ENCODE data around the gene MON1A. TPM values are rescaled to one million over a fixed set of nuclear protein-coding genes. Genes with fewer than 3 reads are reported as not detected.
"Not testable (repeated sequence)": the region's sequence is repeated elsewhere in the genome, so short reads cannot be mapped to it uniquely, and the experiment has no call there.

The MON1A gene
- total RNA-seq, 2 experiments from 2014 or later: 13.4 to 15.0 TPM

DNA sequence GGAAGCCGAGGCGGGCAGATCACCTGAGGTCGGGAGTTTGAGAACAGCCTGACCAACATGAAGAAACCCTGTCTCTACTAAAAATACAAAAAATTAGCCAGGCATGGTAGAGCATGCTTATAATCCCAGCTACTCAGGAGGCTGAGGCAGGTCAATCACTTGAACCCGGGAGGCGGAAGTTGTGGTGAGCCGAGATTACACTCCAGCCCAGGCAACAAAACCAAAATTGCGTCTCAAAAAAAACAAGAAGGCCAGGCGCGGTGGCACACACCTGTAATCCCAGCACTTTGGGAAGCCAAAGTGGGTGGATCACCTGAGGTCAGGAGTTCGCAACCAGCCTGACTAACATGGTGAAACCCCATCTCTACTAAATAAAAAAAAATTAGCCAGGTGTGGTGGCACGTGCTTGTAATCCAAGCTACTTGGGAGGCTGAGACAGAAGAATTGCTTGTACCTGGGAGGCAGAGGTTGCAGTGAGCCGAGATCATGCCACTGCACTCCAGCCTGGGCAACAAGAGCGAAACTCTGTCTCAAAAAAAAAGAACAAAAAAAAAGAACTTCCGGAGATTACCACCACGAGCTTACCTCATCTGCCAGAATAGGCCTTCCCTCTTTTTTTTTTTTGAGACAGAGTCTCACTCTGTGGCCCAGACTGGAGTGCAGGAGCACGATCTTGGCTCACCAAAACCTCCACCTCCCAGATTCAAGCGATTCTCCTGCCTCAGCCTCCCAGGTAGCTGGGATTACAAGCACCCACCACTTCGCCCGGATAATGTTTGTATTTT is 11.6 kb downstream of the MON1A start:
- not testable (repeated sequence) for H3K4me1 Mint-ChIP-seq (ENCODE audit: low read depth); H3K27me3 Mint-ChIP-seq (ENCODE audit: low read depth); H3K4me3 Mint-ChIP-seq; H3K36me3 Mint-ChIP-seq (ENCODE audit: low read depth); H3K9me3 Mint-ChIP-seq (ENCODE audit: insufficient read depth); DNase-seq
- POLR2A ChIA-PET: interaction anchor here (1.0 kb wide), 1 partner anchor 11 kb away, joined by 4 read pairs; the partner anchor contains the start of gene MON1A
- CTCF ChIA-PET: interaction anchor here (0.8 to 1.0 kb wide), 2 partner anchors 11 to 12 kb away, joined by 3 read pairs; partner anchors contain the start of gene MON1A
- H3K27ac Mint-ChIP-seq: peak overlapping the region; percentile 63
- ATAC-seq: peak; percentile 49

DNA sequence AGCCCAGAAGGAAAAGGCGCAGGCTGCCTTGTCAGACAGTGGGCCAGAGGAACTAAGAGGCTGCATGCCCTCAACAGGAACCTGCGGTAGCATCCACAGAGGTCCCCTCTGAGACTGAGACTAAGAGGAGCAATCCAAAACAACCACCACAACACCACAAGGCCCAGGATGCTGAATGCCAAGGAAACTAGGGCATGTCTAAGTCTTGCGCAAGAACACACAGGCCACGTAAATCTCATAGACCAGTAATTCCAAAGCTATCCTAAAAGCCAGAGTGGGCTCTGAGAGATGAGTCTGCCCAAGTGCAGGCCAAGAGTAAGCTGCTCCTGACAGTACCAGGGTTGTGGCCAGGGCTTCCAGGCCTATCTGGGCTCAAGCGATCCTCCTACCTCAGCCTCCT is 12.9 kb downstream of the MON1A start:
- H3K36me3 Mint-ChIP-seq (ENCODE audit: low read depth): no peaks in the 10 kb centered on the region
- CTCF ChIA-PET: interaction anchor here (1.4 kb wide), 1 partner anchor 8 kb away, joined by 4 read pairs; no protein-coding TSS in a partner anchor
- no peak overlapping the region for H3K4me3 Mint-ChIP-seq
- H3K4me1 Mint-ChIP-seq (ENCODE audit: low read depth): peaks cover 2% of the 10 kb centered on the region
- H3K27ac Mint-ChIP-seq: no peak overlapping the region
- H3K9me3 Mint-ChIP-seq (ENCODE audit: insufficient read depth): no peaks in the 10 kb centered on the region
- POLR2A ChIA-PET: no interaction called here
- DNase-seq (no peak), ATAC-seq (no peak)
- no peaks in the 10 kb centered on the region for H3K27me3 Mint-ChIP-seq (ENCODE audit: low read depth)

DNA sequence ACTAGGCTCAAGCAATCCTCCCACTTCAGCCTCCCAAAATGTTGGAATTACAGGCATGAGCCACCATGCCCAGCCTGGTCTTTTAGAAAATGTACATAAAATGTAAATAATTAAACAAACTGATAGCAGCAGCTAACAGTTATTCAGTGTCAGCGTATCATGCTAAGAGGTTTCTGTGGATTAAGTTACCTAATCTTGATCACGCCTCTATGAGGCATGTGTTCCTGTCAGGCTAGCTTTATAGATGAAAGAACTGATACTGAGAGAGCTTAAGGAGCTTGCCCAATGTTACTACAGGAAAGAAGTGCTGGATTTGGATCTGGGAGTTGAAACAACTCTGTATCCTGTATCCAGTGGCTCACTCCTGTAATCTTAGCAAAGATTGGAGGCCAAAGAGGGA is 14.7 kb downstream of the MON1A start:
- ATAC-seq (no peak), DNase-seq (no peak)
- Mint-ChIP-seq H3K9me3 (ENCODE audit: insufficient read depth) (no peaks in the 10 kb centered on the region), H3K36me3 (ENCODE audit: low read depth) (peaks cover 3% of the 10 kb centered on the region), H3K27ac (no peak overlapping the region), H3K4me3 (no peak overlapping the region), H3K27me3 (ENCODE audit: low read depth) (no peaks in the 10 kb centered on the region), H3K4me1 (ENCODE audit: low read depth) (peaks cover 2% of the 10 kb centered on the region)
- ChIA-PET POLR2A (no interaction called here), CTCF (interaction anchor here (1.3 to 2.9 kb wide), 2 partner anchors 9 to 76 kb away, joined by 3 to 12 read pairs; no protein-coding TSS in a partner anchor)

DNA sequence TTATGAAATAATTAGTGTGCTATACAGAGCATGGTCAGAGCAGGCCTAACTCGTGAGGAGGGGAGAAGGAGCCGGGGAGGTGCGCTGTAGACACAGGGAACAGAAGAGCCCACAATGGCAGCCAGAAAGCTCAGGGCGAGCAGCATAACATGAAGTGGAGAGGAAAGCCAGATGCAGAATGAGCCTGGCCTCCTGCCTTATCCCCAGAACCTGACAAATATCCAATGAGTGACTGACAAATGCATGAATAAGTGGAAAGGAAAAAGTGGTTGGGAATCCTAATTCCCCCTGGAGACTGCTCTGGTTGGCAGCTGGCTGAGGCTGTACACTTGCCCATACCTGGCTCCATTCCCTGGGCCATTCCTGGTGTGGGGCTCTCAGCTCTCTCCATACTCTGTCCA is 16.7 kb downstream of the MON1A start:
- Mint-ChIP-seq H3K36me3 (ENCODE audit: low read depth) (peaks cover 3% of the 10 kb centered on the region), H3K4me3 (no peak overlapping the region), H3K4me1 (ENCODE audit: low read depth) (no peaks in the 10 kb centered on the region), H3K27ac (no peak overlapping the region), H3K27me3 (ENCODE audit: low read depth) (no peaks in the 10 kb centered on the region), H3K9me3 (ENCODE audit: insufficient read depth) (no peaks in the 10 kb centered on the region)
- CTCF ChIA-PET: no interaction called here
- DNase-seq: no peak
- POLR2A ChIA-PET: no interaction called here
- ATAC-seq: no peak

DNA sequence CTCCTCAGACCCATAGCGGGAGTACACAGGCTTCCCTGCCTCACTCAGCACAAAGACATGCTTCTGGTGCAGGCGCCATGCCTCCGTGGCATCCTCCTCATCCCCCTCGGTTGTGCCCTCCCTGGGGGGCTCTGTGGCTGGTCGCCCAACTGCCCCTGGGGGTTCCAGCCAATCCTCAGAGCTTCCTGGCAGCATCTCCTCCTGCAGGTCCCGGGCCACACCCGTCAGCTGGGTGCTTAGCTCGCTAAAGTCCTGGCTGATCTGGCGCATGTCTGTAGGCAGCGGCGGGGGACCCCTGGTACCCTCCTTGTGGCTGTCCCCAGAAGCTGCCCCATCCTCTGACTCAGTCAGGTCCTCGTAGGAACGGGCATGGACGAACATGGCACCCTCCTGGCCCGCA is 18.0 kb downstream of the MON1A start:
- no peaks in the 10 kb centered on the region for H3K9me3 Mint-ChIP-seq (ENCODE audit: insufficient read depth)
- H3K4me3 Mint-ChIP-seq: no peak overlapping the region
- ATAC-seq: no peak
- H3K36me3 Mint-ChIP-seq (ENCODE audit: low read depth): peaks cover 3% of the 10 kb centered on the region
- POLR2A ChIA-PET: no interaction called here
- peaks cover 4% of the 10 kb centered on the region for H3K4me1 Mint-ChIP-seq (ENCODE audit: low read depth)
- CTCF ChIA-PET: interaction anchor here (1.0 kb wide), 1 partner anchor 70 kb away, joined by 3 read pairs; no protein-coding TSS in a partner anchor
- H3K27me3 Mint-ChIP-seq (ENCODE audit: low read depth): no peaks in the 10 kb centered on the region
- no peak overlapping the region for H3K27ac Mint-ChIP-seq
- DNase-seq: no peak

- no peak overlapping the region for H3K4me3 Mint-ChIP-seq
- no peaks in the 10 kb centered on the region for H3K9me3 Mint-ChIP-seq (ENCODE audit: insufficient read depth)
- H3K27ac Mint-ChIP-seq: no peak overlapping the region
- POLR2A ChIA-PET: interaction anchor here (1.0 kb wide), 1 partner anchor 16 kb away, joined by 4 read pairs; no protein-coding TSS in a partner anchor
- DNase-seq (no peak), ATAC-seq (no peak)
- peaks cover 3% of the 10 kb centered on the region for H3K36me3 Mint-ChIP-seq (ENCODE audit: low read depth)
- H3K4me1 Mint-ChIP-seq (ENCODE audit: low read depth): peaks cover 10% of the 10 kb centered on the region
- H3K27me3 Mint-ChIP-seq (ENCODE audit: low read depth): no peaks in the 10 kb centered on the region
- CTCF ChIA-PET: no interaction called here
Observed at GRCh38 chr3:49911124-49911420, 18.5 kb downstream of the MON1A start.

GRCh38 chr3:49910409-49911123 is 19.0 kb downstream of the MON1A start:
- DNase-seq: no peak
- Mint-ChIP-seq H3K4me3 (no peak overlapping the region), H3K36me3 (ENCODE audit: low read depth) (peaks cover 3% of the 10 kb centered on the region), H3K27me3 (ENCODE audit: low read depth) (no peaks in the 10 kb centered on the region), H3K27ac (no peak overlapping the region), H3K9me3 (ENCODE audit: insufficient read depth) (no peaks in the 10 kb centered on the region), H3K4me1 (ENCODE audit: low read depth) (peaks cover 15% of the 10 kb centered on the region)
- CTCF ChIA-PET: no interaction called here
- no peak for ATAC-seq
- POLR2A ChIA-PET: interaction anchor here (1.0 kb wide), 1 partner anchor 15 kb away, joined by 4 read pairs; no protein-coding TSS in a partner anchor

- H3K9me3 Mint-ChIP-seq (ENCODE audit: insufficient read depth): no peaks in the 10 kb centered on the region
- no peak overlapping the region for H3K4me3 Mint-ChIP-seq
- ChIA-PET CTCF (interaction anchor here (0.9 to 1.3 kb wide), 2 partner anchors 69 to 105 kb away, joined by 3 to 5 read pairs; partner anchors contain the start of gene INKA1), POLR2A (no interaction called here)
- peaks cover 6% of the 10 kb centered on the region for H3K36me3 Mint-ChIP-seq (ENCODE audit: low read depth)
- no peak overlapping the region for H3K27ac Mint-ChIP-seq
- H3K27me3 Mint-ChIP-seq (ENCODE audit: low read depth): no peaks in the 10 kb centered on the region
- DNase-seq (no peak), ATAC-seq (no peak)
- H3K4me1 Mint-ChIP-seq (ENCODE audit: low read depth): peaks cover 30% of the 10 kb centered on the region
Observed at GRCh38 chr3:49908373-49909199, 21.0 kb downstream of the MON1A start.

DNA sequence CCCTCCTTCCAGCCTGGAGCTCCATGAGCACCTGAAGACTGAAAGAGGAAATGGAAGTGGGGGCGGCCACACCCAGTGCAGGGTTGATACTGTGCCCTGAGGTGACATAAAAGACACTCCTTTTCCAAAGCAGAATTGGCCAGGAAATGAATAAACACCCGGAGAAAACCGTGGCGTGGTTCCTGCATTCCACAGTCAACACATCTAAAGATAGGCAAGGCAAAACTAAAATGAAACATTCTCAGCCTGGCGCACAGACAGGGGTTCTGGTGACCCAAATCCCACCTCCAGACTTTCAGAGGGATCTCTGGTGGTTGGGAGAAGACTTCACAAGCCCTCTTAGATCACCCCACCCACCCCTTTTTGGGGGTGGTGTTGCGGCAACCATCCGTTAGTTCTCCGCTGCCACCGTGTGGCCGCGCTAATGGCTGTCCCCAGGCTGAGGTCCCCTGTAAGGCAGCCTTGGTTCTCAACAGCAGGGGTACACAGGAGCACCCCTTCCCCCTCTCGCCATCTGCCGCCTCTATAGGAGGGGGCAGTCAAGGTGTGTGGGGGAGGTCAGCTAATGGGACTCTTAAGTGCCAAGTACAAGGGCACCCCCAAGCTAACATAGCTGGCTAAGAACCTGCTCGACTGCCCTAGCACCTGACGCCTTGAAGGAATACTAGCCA is 23.4 kb downstream of the MON1A start:
- Mint-ChIP-seq H3K4me3 (peak overlapping the region; percentile 50), H3K4me1 (ENCODE audit: low read depth) (peaks cover 39% of the 10 kb centered on the region), H3K27me3 (ENCODE audit: low read depth) (no peaks in the 10 kb centered on the region), H3K9me3 (ENCODE audit: insufficient read depth) (no peaks in the 10 kb centered on the region), H3K36me3 (ENCODE audit: low read depth) (peaks cover 6% of the 10 kb centered on the region), H3K27ac (peak overlapping the region; percentile 93)
- POLR2A ChIA-PET: interaction anchor here (0.7 to 1.6 kb wide), 2 partner anchors 33 to 49 kb away, joined by 3 to 5 read pairs; no protein-coding TSS in a partner anchor
- CTCF ChIA-PET: interaction anchor here (0.6 to 2.2 kb wide), 24 partner anchors 9 to 366 kb away, joined by 3 to 13 read pairs (median 3); partner anchors contain the start of genes CDHR4, INKA1, MON1A and UBA7
- DNase-seq: peak; percentile 69
- ATAC-seq: peak; percentile 52

GRCh38 chr3:49904448-49904847 is 25.2 kb downstream of the MON1A start:
- ChIA-PET CTCF (interaction anchor here (0.6 to 1.9 kb wide), 3 partner anchors 84 to 167 kb away, joined by 3 to 7 read pairs (median 3); partner anchors contain the start of gene INKA1), POLR2A (interaction anchor here (0.7 to 1.6 kb wide), 2 partner anchors 9 to 47 kb away, joined by 3 to 5 read pairs; no protein-coding TSS in a partner anchor)

More at GRCh38 chr3:49904448-49904847, 25.2 kb downstream of the MON1A start:
- DNase-seq; ATAC-seq; H3K9me3 Mint-ChIP-seq (ENCODE audit: insufficient read depth); H3K36me3 Mint-ChIP-seq (ENCODE audit: low read depth); H3K27me3 Mint-ChIP-seq (ENCODE audit: low read depth): not testable (repeated sequence)
- Mint-ChIP-seq H3K27ac (peak overlapping the region; percentile 95), H3K4me3 (peak overlapping the region; percentile 93), H3K4me1 (ENCODE audit: low read depth) (peaks cover 39% of the 10 kb centered on the region)
